H9 (cell line): Measurements from ENCODE around the gene FOXO6. TPM values are rescaled to one million over a fixed set of nuclear protein-coding genes. Genes with fewer than 3 reads are reported as not detected.

Source experiments
- DNase-seq: peaks from one replicate; pipeline ENCODE4 v3.0.0-alpha.2; 2017
- H2AFZ ChIP-seq: one replicate; pipeline ENCODE4 v1.6.1; 2013; ENCODE audit warnings: mild to moderate bottlenecking, low read length, control low read depth, moderate library complexity
- H2AK5ac ChIP-seq: 2 replicates; pipeline ENCODE4 v1.6.1; 2013; ENCODE audit warnings: low read length, control low read depth, mixed read lengths; ENCODE audit not compliant: insufficient read length
- H2BK120ac ChIP-seq: one replicate; pipeline ENCODE4 v1.6.1; 2013; ENCODE audit warnings: low read depth, mild to moderate bottlenecking, low read length, control low read depth, inconsistent platforms; ENCODE audit not compliant: poor library complexity, severe bottlenecking
- H2BK12ac ChIP-seq: 2 replicates; pipeline ENCODE4 v1.6.1; 2013; ENCODE audit warnings: low read length, control low read depth, mixed read lengths, low read depth; ENCODE audit not compliant: insufficient read length
- H2BK15ac ChIP-seq: 2 replicates; pipeline ENCODE4 v1.6.1; 2013; ENCODE audit warnings: low read depth, low read length, control low read depth
- H2BK20ac ChIP-seq: one replicate; pipeline ENCODE4 v1.6.1; 2013; ENCODE audit warnings: low read depth, mild to moderate bottlenecking, low read length, control low read depth, inconsistent platforms; ENCODE audit not compliant: poor library complexity, severe bottlenecking
- H2BK5ac ChIP-seq: 2 replicates; pipeline ENCODE4 v1.6.1; 2013; ENCODE audit warnings: low read length, control low read depth, mixed read lengths; ENCODE audit not compliant: insufficient read length
- H3K14ac ChIP-seq: 2 replicates; pipeline ENCODE4 v1.6.1; 2013; ENCODE audit warnings: low read length, control low read depth; ENCODE audit not compliant: insufficient read depth
- H3K18ac ChIP-seq: 2 replicates; pipeline ENCODE4 v1.6.1; 2013; ENCODE audit warnings: low read depth, mild to moderate bottlenecking, mixed read lengths, low read length, control low read depth; ENCODE audit not compliant: insufficient read length
- H3K23ac ChIP-seq: 2 replicates; pipeline ENCODE4 v1.6.1; 2013; ENCODE audit warnings: low read length, control low read depth, mixed read lengths, low read depth; ENCODE audit not compliant: insufficient read length
- H3K23me2 ChIP-seq: 2 replicates; pipeline ENCODE4 v1.6.1; 2013; ENCODE audit warnings: low read depth, mild to moderate bottlenecking, mixed read lengths, low read length, control low read depth; ENCODE audit not compliant: insufficient read length, poor library complexity, severe bottlenecking
- H3K27ac ChIP-seq: 2 replicates; pipeline ENCODE4 v1.5.1; 2013; ENCODE audit warnings: low read length, control low read depth, mixed read lengths, low read depth; ENCODE audit not compliant: insufficient read length
- H3K27me3 ChIP-seq: 2 replicates; pipeline ENCODE4 v1.6.1; 2013; ENCODE audit warnings: low read length, control low read depth, inconsistent platforms; ENCODE audit not compliant: insufficient read depth
- H3K4ac ChIP-seq: 2 replicates; pipeline ENCODE4 v1.6.1; 2013; ENCODE audit warnings: low read depth, mild to moderate bottlenecking, control low read depth, inconsistent platforms, low read length, moderate library complexity
- H3K4me1 ChIP-seq: 2 replicates; pipeline ENCODE4 v1.6.1; 2013; ENCODE audit warnings: low read length, control low read depth, inconsistent platforms; ENCODE audit not compliant: insufficient read depth
- H3K4me2 ChIP-seq: 2 replicates; pipeline ENCODE4 v1.6.1; 2013; ENCODE audit warnings: low read length, control low read depth, mixed read lengths; ENCODE audit not compliant: insufficient read length, insufficient read depth
- H3K56ac ChIP-seq: 2 replicates; pipeline ENCODE4 v1.6.1; 2013; ENCODE audit warnings: low read depth, mild to moderate bottlenecking, mixed read lengths, low read length, control low read depth; ENCODE audit not compliant: insufficient read length
- H3K79me1 ChIP-seq: 2 replicates; pipeline ENCODE4 v1.6.1; 2013; ENCODE audit warnings: low read depth, mild to moderate bottlenecking, moderate library complexity, low read length, control low read depth, inconsistent platforms; ENCODE audit not compliant: insufficient read depth, poor library complexity, severe bottlenecking
- H3K79me2 ChIP-seq: 2 replicates; pipeline ENCODE4 v1.6.1; 2013; ENCODE audit warnings: low read length, control low read depth, inconsistent platforms; ENCODE audit not compliant: insufficient read depth
- H3K9ac ChIP-seq: 2 replicates; pipeline ENCODE4 v1.6.1; 2013; ENCODE audit warnings: low read length, control low read depth, mixed read lengths; ENCODE audit not compliant: insufficient read length; ENCODE audit errors: extremely low read depth
- H3K9me3 ChIP-seq: one replicate; pipeline ENCODE4 v1.6.1; 2013; ENCODE audit warnings: low read depth, low read length, inconsistent platforms; ENCODE audit not compliant: control insufficient read depth
- H3T11ph ChIP-seq: one replicate; pipeline ENCODE4 v1.6.1; 2013; ENCODE audit warnings: mild to moderate bottlenecking, low read length, control low read depth, inconsistent platforms
- H4K20me1 ChIP-seq: one replicate; pipeline ENCODE4 v1.6.1; 2013; ENCODE audit not compliant: control insufficient read depth, insufficient read length, insufficient read depth
- H4K5ac ChIP-seq: 2 replicates; pipeline ENCODE4 v1.6.1; 2013; ENCODE audit warnings: low read depth, mild to moderate bottlenecking, mixed read lengths, low read length, control low read depth; ENCODE audit not compliant: insufficient read length
- H4K8ac ChIP-seq: replicated peaks from 2 replicates; pipeline ENCODE4 v1.6.1; 2013; ENCODE audit warnings: low read length, control low read depth, mixed read lengths, low read depth; ENCODE audit not compliant: insufficient read length
- H4K91ac ChIP-seq: 2 replicates; pipeline ENCODE4 v1.6.1; 2013; ENCODE audit warnings: low read depth, mild to moderate bottlenecking, moderate library complexity, mixed read lengths, low read length, control low read depth; ENCODE audit not compliant: insufficient read length
- H3K27ac Mint-ChIP-seq, 3 experiments: 2 replicates in 2 of 3; 3 replicates in 1 of 3; pipeline ENCODE4 v1.8.0; 2020 to 2021; ENCODE audit warnings: mixed read lengths in 3 of 3, mild to moderate bottlenecking in 1 of 3, moderate library complexity in 1 of 3
- H3K27me3 Mint-ChIP-seq: 2 replicates; pipeline ENCODE4 v1.8.0; 2021; ENCODE audit warnings: low read depth, mild to moderate bottlenecking, moderate library complexity, mixed read lengths
- H3K36me3 Mint-ChIP-seq, 3 experiments: 2 replicates in 2 of 3; 3 replicates in 1 of 3; pipeline ENCODE4 v1.8.0; 2020 to 2021; ENCODE audit warnings: low read depth in 3 of 3, mixed read lengths in 3 of 3; ENCODE audit not compliant: insufficient read depth in 1 of 3
- H3K4me1 Mint-ChIP-seq, 2 experiments: 2 replicates each; pipeline ENCODE4 v1.8.0; 2020; ENCODE audit warnings: mixed read lengths in 2 of 2
- H3K4me3 Mint-ChIP-seq, 2 experiments: 2 replicates in 1 of 2; 3 replicates in 1 of 2; pipeline ENCODE4 v1.8.0; 2020 to 2021; ENCODE audit warnings: mild to moderate bottlenecking in 2 of 2, mixed read lengths in 2 of 2, moderate library complexity in 1 of 2
- H3K9me3 Mint-ChIP-seq, 2 experiments: 2 replicates in 1 of 2; 3 replicates in 1 of 2; pipeline ENCODE4 v1.8.0; 2020; ENCODE audit warnings: mild to moderate bottlenecking in 2 of 2, mixed read lengths in 2 of 2, moderate library complexity in 1 of 2
- CTCF ChIP-seq: fragments of 200-600 bp; sonication (generic); conservative IDR thresholded peaks from 3 replicates; pipeline ENCODE4 v1.8.0; 2021; ENCODE audit warnings: antibody characterized with exemption, mild to moderate bottlenecking
- WGBS: extraction: QIAGEN DNeasy Blood & Tissue Kit; methylation state at CpG from one replicate; pipeline ENCODE4 v1.1.7; 2013; ENCODE audit warnings: missing lambda C conversion rate, low lambda C conversion rate, mixed read lengths; ENCODE audit not compliant: insufficient read length; ENCODE audit errors: extremely low coverage; 5-methylcytosine and 5-hydroxymethylcytosine counted together
- total RNA-seq: library from RNA; stranded (reverse); gene quantifications from 2 replicates; pipeline ENCODE4 v1.2.1, GENCODE V29; 2021

The FOXO6 gene
- total RNA-seq, 1 experiment from 2014 or later: 0.83 TPM

GRCh38 chr1:41382480-41383090 is 21.4 kb downstream of the FOXO6 start:
- peaks cover 9% of the 10 kb centered on the region; the same call in 1 of the 2 replicates for H3K4me1 ChIP-seq
- H3K79me1 ChIP-seq: no peaks in the 10 kb centered on the region
- no CpG with 5 or more reads among the region's 48 CpGs for WGBS
- H4K20me1 ChIP-seq: no peaks in the 10 kb centered on the region
- H3K9ac ChIP-seq: no peak overlapping the region
- no peak overlapping the region for H3K56ac ChIP-seq
- Mint-ChIP-seq H3K4me1 (peaks cover 38 to 57% of the 10 kb centered on the region in 2 experiments), H3K36me3 (no peaks in the 10 kb centered on the region; a peak in 1 of 7 replicates), H3K4me3 (peak overlapping the region; percentile 73 to 90), H3K9me3 (no peaks in the 10 kb centered on the region; a peak in 2 of 5 replicates), H3K27me3 (peaks cover 63% of the 10 kb centered on the region), H3K27ac (no peak overlapping the region)
- no peak overlapping the region for H3T11ph ChIP-seq
- peak overlapping the region; percentile 17; the same call in 1 of the 2 replicates for H3K14ac ChIP-seq
- no peak overlapping the region for H2AFZ ChIP-seq
- no peak overlapping the region for H4K91ac ChIP-seq
- H3K27me3 ChIP-seq: peaks cover 11% of the 10 kb centered on the region; the same call in 1 of the 2 replicates
- H3K4ac ChIP-seq: no peak overlapping the region
- no peak overlapping the region for H3K23ac ChIP-seq
- peak; percentile 69 for DNase-seq
- no peak overlapping the region for H2BK120ac ChIP-seq
- H3K23me2 ChIP-seq: peaks cover 22% of the 10 kb centered on the region
- H3K79me2 ChIP-seq: no peaks in the 10 kb centered on the region
- no peak overlapping the region for H4K8ac ChIP-seq
- no peak overlapping the region for H2AK5ac ChIP-seq
- H3K18ac ChIP-seq: no peak overlapping the region
- H4K5ac ChIP-seq: no peak overlapping the region
- TF ChIP-seq CTCF: no peak
- peak overlapping the region; percentile 86 for H3K4me2 ChIP-seq
- H2BK5ac ChIP-seq: no peak overlapping the region
- H2BK12ac ChIP-seq: no peak overlapping the region
- no peak overlapping the region for H2BK15ac ChIP-seq
- H3K9me3 ChIP-seq: no peaks in the 10 kb centered on the region
- no peak overlapping the region for H2BK20ac ChIP-seq
- H3K27ac ChIP-seq: no peak overlapping the region
